Liver (tissue), 9 donors: Measurements from ENCODE around the gene PM20D1. TPM values are rescaled to one million over a fixed set of nuclear protein-coding genes. Genes with fewer than 3 reads are reported as not detected.

Experiments used
- DNase-seq: peaks from one replicate; pipeline ENCODE4 v3.0.0-alpha.2; 2017; ENCODE audit warnings: low spot score
- H3K27ac ChIP-seq, 2 donors: one replicate each; pipeline ENCODE4 v1.7.0; 2013; ENCODE audit warnings: inconsistent platforms in 2 of 2, low read length in 2 of 2, control low read depth in 1 of 2, low read depth in 1 of 2, mild to moderate bottlenecking in 1 of 2
- H3K27me3 ChIP-seq, 4 donors: one replicate each; pipeline versions ENCODE4 v1.6.1 to v1.7.0; 2013; ENCODE audit warnings: low read length in 3 of 4, inconsistent platforms in 1 of 4, mild to moderate bottlenecking in 1 of 4, moderate library complexity in 1 of 4; ENCODE audit not compliant: control insufficient read depth in 4 of 4, insufficient read depth in 4 of 4
- H3K36me3 ChIP-seq, 4 donors: one replicate each; pipeline versions ENCODE4 v1.6.1 to v1.7.0; 2013; ENCODE audit warnings: low read length in 3 of 4, mild to moderate bottlenecking in 3 of 4, low read depth in 1 of 4, moderate library complexity in 1 of 4; ENCODE audit not compliant: control insufficient read depth in 4 of 4, insufficient read depth in 3 of 4
- H3K4me1 ChIP-seq, 4 donors: one replicate each; pipeline versions ENCODE4 v1.6.1 to v1.7.0; 2013; ENCODE audit warnings: low read length in 3 of 4, mild to moderate bottlenecking in 3 of 4, moderate library complexity in 1 of 4; ENCODE audit not compliant: control insufficient read depth in 4 of 4, insufficient read depth in 4 of 4
- H3K4me3 ChIP-seq, 3 donors: one replicate each; pipeline versions ENCODE4 v1.6.1 to v1.7.0; 2013; ENCODE audit warnings: low read length in 3 of 3, control low read depth in 1 of 3, low read depth in 1 of 3, mild to moderate bottlenecking in 1 of 3
- H3K9ac ChIP-seq, 2 donors: one replicate each; pipeline ENCODE4 v1.7.0; 2013; ENCODE audit warnings: low read length in 2 of 2, mild to moderate bottlenecking in 2 of 2, moderate library complexity in 2 of 2, control low read depth in 1 of 2, low read depth in 1 of 2
- H3K9me3 ChIP-seq, 4 donors: one replicate each; pipeline versions ENCODE4 v1.6.1 to v1.7.0; 2013; ENCODE audit warnings: low read length in 3 of 4; ENCODE audit not compliant: control insufficient read depth in 4 of 4
- EGR1 ChIP-seq, 2 donors: IDR thresholded peaks; 2 replicates each; pipeline ENCODE4 v1.6.1; 2016 to 2018; ENCODE audit warnings: antibody characterized with exemption in 2 of 2, low read depth in 2 of 2
- FOXA1 ChIP-seq: IDR thresholded peaks from 2 replicates; pipeline ENCODE4 v1.6.1; 2016; ENCODE audit warnings: antibody characterized with exemption
- FOXA2 ChIP-seq: IDR thresholded peaks from 2 replicates; pipeline ENCODE4 v1.6.1; 2016; ENCODE audit warnings: antibody characterized with exemption
- GABPA ChIP-seq, 2 donors: IDR thresholded peaks in 1 of 2; conservative IDR thresholded peaks in 1 of 2; 2 replicates each; pipeline ENCODE4 v1.6.1; 2016; ENCODE audit warnings: antibody characterized with exemption in 2 of 2, mild to moderate bottlenecking in 1 of 2, moderate library complexity in 1 of 2
- HNF4A ChIP-seq, 2 donors: conservative IDR thresholded peaks; 2 replicates each; pipeline ENCODE4 v1.6.1; 2016; ENCODE audit warnings: antibody characterized with exemption in 2 of 2, mild to moderate bottlenecking in 2 of 2
- HNF4G ChIP-seq: IDR thresholded peaks from 2 replicates; pipeline ENCODE4 v1.6.1; 2016; ENCODE audit warnings: antibody characterized with exemption
- JUND ChIP-seq, 2 donors: IDR thresholded peaks; 2 replicates each; pipeline ENCODE4 v1.6.1; 2016; ENCODE audit warnings: antibody characterized with exemption in 2 of 2
- NR2F2 ChIP-seq: IDR thresholded peaks from 2 replicates; pipeline ENCODE4 v1.6.1; 2016; ENCODE audit warnings: antibody characterized with exemption
- RAD21 ChIP-seq, 2 donors: IDR thresholded peaks; 2 replicates each; pipeline ENCODE4 v1.6.1; 2016; ENCODE audit warnings: antibody characterized with exemption in 2 of 2, mild to moderate bottlenecking in 2 of 2
- RXRA ChIP-seq, 2 donors: IDR thresholded peaks; 2 replicates each; pipeline ENCODE4 v1.6.1; 2017 to 2018; ENCODE audit warnings: antibody characterized with exemption in 2 of 2, mild to moderate bottlenecking in 1 of 2
- SP1 ChIP-seq: IDR thresholded peaks from 2 replicates; pipeline ENCODE4 v1.6.1; 2018; ENCODE audit warnings: antibody characterized with exemption, mild to moderate bottlenecking
- TAF1 ChIP-seq: conservative IDR thresholded peaks from 2 replicates; pipeline ENCODE4 v1.6.1; 2016; ENCODE audit warnings: antibody characterized with exemption, mild to moderate bottlenecking
- YY1 ChIP-seq: IDR thresholded peaks from 2 replicates; pipeline ENCODE4 v1.6.1; 2016; ENCODE audit warnings: antibody characterized with exemption, mild to moderate bottlenecking
- WGBS: extraction: QIAGEN DNeasy Blood & Tissue Kit; methylation state at CpG from one replicate; pipeline ENCODE4 v1.1.7; 2013; 5-methylcytosine and 5-hydroxymethylcytosine counted together
- polyA plus RNA-seq, 2 donors: library from polyadenylated mRNA; stranded (reverse) in 1 of 2; unstranded in 1 of 2; fragments of 200-250 nt in 1 of 2; fragments of >200 nt in 1 of 2; fragmentation: Nextera tagmentation in 1 of 2; extraction: Ambion mirVana in 1 of 2; gene quantifications; one replicate each; pipeline versions ENCODE4 v1.2.1 to v1.2.3, GENCODE V29; 2013 to 2015
- total RNA-seq, 2 donors: library from RNA; depleted of rRNA; stranded (reverse); fragments of >200 nt; gene quantifications; one replicate each; pipeline ENCODE4 v1.2.3, GENCODE V29; 2014
- TF ChIP-seq, protein P1 (sequence below): IDR thresholded peaks from 2 replicates; pipeline ENCODE4 v1.6.1; 2016; ENCODE audit warnings: antibody characterized with exemption
- TF ChIP-seq, protein P2 (sequence below): IDR thresholded peaks from 2 replicates; pipeline ENCODE4 v1.6.1; 2016; ENCODE audit warnings: antibody characterized with exemption, mild to moderate bottlenecking
- TF ChIP-seq, protein P3 (sequence below): IDR thresholded peaks from 2 replicates; pipeline ENCODE4 v1.6.1; 2016; ENCODE audit warnings: antibody characterized with exemption
- TF ChIP-seq, protein P4 (sequence below): IDR thresholded peaks from 2 replicates; pipeline ENCODE4 v1.6.1; 2016; ENCODE audit warnings: antibody characterized with exemption
- TF ChIP-seq, protein P5 (sequence below): fragments of 150-350 bp; IDR thresholded peaks from 2 replicates; pipeline ENCODE4 v1.5.1; 2017; ENCODE audit warnings: improper control_type of control experiment, low read depth, low read length; ENCODE audit not compliant: missing input control
- donor health status: healthy.
- donor health status: healthy.
- donor health status: healthy.
- donor health status: healthy.
- donor health status: healthy.

The PM20D1 gene
- total and polyA plus RNA-seq, 4 donors: under 0.01 to 0.30 (median 0.22) TPM

DNA sequence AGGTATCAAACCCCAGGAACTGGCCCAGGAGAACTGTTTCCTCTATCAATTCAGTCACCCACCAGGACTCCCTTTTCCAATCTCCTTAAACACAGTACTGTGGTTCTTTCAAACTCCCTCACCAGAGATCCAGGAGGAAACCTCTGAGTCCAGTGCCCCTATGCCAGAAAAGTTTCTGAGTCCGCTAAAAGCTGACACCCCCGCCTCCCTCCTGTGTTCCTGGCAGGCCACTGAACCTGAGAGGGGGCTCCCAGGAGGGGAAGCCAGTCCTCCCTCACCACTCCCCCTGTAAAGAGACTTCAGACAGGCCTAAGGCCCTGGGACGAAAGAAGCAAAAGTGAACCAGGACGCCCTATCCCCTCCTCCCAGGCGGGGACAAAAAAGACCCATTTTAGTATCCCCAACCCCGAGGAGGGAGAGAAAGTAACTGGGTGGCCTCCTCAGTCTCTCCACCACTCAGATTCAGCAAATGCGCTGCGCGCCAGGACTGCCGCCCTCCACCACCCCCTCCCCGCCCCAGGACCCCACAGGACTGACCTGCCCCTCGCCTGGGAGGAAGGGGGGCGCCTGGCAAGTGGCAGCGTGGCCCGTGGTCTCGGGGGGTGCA lies 37.6 kb downstream of the PM20D1 start:
- Histone ChIP-seq H3K4me3 (peak overlapping the region; percentile 71 to 81 (median 78)), H3K9ac (peak overlapping the region; percentile 28 to 36), H3K27ac (peak overlapping the region; percentile 67 to 74), H3K4me1 (peaks cover 0 to 20% (median 13%) of the 10 kb centered on the region in 4 donors), H3K36me3 (no peaks in the 10 kb centered on the region), H3K27me3 (no peaks in the 10 kb centered on the region), H3K9me3 (no peaks in the 10 kb centered on the region)
- 43% methylated on average over 16 of the region's 16 CpGs for WGBS
- no peak for DNase-seq
- TF ChIP-seq RXRA (IDR thresholded peaks at IDR 0.05) (no peak), GABPA (IDR thresholded peaks at IDR 0.05 in 1 of 2, conservative IDR thresholded peaks at IDR 0.05 in 1 of 2) (no peak), EGR1 (IDR thresholded peaks at IDR 0.05; ENCODE audit: low read depth in 2 of 2) (no peak), RAD21 (IDR thresholded peaks at IDR 0.05) (no peak), SP1 (no peak), YY1 (no peak), FOXA2 (no peak), JUND (IDR thresholded peaks at IDR 0.05) (no peak), FOXA1 (no peak), HNF4A (conservative IDR thresholded peaks at IDR 0.05) (no peak), TAF1 (no peak)
- TF ChIP-seq, protein P1, sequence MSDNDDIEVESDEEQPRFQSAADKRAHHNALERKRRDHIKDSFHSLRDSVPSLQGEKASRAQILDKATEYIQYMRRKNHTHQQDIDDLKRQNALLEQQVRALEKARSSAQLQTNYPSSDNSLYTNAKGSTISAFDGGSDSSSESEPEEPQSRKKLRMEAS: no peak
- TF ChIP-seq, protein P2, sequence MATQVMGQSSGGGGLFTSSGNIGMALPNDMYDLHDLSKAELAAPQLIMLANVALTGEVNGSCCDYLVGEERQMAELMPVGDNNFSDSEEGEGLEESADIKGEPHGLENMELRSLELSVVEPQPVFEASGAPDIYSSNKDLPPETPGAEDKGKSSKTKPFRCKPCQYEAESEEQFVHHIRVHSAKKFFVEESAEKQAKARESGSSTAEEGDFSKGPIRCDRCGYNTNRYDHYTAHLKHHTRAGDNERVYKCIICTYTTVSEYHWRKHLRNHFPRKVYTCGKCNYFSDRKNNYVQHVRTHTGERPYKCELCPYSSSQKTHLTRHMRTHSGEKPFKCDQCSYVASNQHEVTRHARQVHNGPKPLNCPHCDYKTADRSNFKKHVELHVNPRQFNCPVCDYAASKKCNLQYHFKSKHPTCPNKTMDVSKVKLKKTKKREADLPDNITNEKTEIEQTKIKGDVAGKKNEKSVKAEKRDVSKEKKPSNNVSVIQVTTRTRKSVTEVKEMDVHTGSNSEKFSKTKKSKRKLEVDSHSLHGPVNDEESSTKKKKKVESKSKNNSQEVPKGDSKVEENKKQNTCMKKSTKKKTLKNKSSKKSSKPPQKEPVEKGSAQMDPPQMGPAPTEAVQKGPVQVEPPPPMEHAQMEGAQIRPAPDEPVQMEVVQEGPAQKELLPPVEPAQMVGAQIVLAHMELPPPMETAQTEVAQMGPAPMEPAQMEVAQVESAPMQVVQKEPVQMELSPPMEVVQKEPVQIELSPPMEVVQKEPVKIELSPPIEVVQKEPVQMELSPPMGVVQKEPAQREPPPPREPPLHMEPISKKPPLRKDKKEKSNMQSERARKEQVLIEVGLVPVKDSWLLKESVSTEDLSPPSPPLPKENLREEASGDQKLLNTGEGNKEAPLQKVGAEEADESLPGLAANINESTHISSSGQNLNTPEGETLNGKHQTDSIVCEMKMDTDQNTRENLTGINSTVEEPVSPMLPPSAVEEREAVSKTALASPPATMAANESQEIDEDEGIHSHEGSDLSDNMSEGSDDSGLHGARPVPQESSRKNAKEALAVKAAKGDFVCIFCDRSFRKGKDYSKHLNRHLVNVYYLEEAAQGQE: no peak
- TF ChIP-seq, protein P3, sequence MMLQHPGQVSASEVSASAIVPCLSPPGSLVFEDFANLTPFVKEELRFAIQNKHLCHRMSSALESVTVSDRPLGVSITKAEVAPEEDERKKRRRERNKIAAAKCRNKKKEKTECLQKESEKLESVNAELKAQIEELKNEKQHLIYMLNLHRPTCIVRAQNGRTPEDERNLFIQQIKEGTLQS: no peak

DNA sequence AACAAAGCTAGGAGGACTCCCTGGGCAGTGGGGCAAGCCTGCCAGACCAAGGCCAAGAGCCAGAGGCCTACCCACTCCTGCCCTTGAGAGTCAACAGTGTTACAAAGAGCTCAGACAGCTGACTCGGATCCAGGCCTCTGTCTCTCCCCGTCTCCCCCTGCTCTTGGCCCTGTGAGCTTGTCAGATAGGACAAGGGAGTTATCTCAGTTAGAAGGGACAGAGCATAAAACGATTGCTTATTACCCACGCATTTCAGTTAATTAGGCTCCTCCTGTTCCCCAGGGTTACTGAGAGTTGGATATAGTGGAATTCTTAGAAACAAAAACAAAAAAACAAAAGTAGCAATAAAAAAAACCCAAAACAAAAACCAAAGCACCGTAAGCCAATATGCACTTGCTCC lies 38.3 kb downstream of the PM20D1 start:
- peaks cover 0 to 20% (median 13%) of the 10 kb centered on the region in 4 donors for H3K4me1 ChIP-seq
- no peaks in the 10 kb centered on the region for H3K36me3 ChIP-seq
- no peak overlapping the region for H3K27ac ChIP-seq
- 63% methylated on average over 5 of the region's 5 CpGs for WGBS
- H3K9me3 ChIP-seq: no peaks in the 10 kb centered on the region
- no peak overlapping the region for H3K9ac ChIP-seq
- TF ChIP-seq, protein P4, sequence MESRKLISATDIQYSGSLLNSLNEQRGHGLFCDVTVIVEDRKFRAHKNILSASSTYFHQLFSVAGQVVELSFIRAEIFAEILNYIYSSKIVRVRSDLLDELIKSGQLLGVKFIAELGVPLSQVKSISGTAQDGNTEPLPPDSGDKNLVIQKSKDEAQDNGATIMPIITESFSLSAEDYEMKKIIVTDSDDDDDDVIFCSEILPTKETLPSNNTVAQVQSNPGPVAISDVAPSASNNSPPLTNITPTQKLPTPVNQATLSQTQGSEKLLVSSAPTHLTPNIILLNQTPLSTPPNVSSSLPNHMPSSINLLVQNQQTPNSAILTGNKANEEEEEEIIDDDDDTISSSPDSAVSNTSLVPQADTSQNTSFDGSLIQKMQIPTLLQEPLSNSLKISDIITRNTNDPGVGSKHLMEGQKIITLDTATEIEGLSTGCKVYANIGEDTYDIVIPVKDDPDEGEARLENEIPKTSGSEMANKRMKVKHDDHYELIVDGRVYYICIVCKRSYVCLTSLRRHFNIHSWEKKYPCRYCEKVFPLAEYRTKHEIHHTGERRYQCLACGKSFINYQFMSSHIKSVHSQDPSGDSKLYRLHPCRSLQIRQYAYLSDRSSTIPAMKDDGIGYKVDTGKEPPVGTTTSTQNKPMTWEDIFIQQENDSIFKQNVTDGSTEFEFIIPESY: no peak
- no peak for TF ChIP-seq TAF1
- TF ChIP-seq FOXA2: no peak
- TF ChIP-seq NR2F2: no peak
- TF ChIP-seq JUND (IDR thresholded peaks at IDR 0.05): no peak
- TF ChIP-seq, protein P2: no peak
- TF ChIP-seq RXRA (IDR thresholded peaks at IDR 0.05): no peak
- TF ChIP-seq, protein P3: no peak
- TF ChIP-seq HNF4A (conservative IDR thresholded peaks at IDR 0.05): no peak
- TF ChIP-seq YY1: no peak
- no peak for TF ChIP-seq RAD21 (IDR thresholded peaks at IDR 0.05)
- TF ChIP-seq FOXA1: no peak
- TF ChIP-seq, protein P5, sequence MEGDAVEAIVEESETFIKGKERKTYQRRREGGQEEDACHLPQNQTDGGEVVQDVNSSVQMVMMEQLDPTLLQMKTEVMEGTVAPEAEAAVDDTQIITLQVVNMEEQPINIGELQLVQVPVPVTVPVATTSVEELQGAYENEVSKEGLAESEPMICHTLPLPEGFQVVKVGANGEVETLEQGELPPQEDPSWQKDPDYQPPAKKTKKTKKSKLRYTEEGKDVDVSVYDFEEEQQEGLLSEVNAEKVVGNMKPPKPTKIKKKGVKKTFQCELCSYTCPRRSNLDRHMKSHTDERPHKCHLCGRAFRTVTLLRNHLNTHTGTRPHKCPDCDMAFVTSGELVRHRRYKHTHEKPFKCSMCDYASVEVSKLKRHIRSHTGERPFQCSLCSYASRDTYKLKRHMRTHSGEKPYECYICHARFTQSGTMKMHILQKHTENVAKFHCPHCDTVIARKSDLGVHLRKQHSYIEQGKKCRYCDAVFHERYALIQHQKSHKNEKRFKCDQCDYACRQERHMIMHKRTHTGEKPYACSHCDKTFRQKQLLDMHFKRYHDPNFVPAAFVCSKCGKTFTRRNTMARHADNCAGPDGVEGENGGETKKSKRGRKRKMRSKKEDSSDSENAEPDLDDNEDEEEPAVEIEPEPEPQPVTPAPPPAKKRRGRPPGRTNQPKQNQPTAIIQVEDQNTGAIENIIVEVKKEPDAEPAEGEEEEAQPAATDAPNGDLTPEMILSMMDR: no peak
- no peak for TF ChIP-seq HNF4G
- TF ChIP-seq, protein P1: no peak
- TF ChIP-seq GABPA (IDR thresholded peaks at IDR 0.05 in 1 of 2, conservative IDR thresholded peaks at IDR 0.05 in 1 of 2): no peak
- no peak for TF ChIP-seq EGR1 (IDR thresholded peaks at IDR 0.05; ENCODE audit: low read depth in 2 of 2)
- no peaks in the 10 kb centered on the region for H3K27me3 ChIP-seq
- no peak overlapping the region for H3K4me3 ChIP-seq
- DNase-seq: peak; percentile 64
